ENCODE measurements around the gene CORO6. TPM values are rescaled to one million over a fixed set of nuclear protein-coding genes. Genes with fewer than 3 reads are reported as not detected.

The CORO6 gene
- polyA plus RNA-seq, 4 donors: 1.8 to 3.5 (median 3.1) TPM

DNA sequence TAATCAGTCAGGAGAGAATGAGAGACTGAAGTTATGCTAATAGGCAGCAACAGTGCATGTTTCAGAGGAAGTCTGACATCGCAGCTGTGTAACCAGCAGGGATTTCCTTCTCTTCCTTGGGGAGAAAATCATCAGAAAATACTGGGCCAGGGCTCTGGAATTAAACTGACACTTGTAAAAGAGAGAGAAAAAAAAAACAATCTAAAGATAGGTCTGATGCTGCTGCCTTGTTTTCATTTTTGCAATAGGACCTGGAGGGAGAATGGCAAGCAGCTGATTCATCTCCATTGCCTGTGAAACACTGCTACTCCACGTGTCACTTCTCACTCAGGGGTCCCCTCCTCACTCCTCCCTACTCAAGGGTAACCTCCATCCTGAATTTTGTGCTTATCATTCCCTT lies 17.7 kb upstream of the CORO6 start:
- DNase-seq (ENCODE audit: low read depth in 4 of 4, low spot score in 3 of 4): no peak

DNA sequence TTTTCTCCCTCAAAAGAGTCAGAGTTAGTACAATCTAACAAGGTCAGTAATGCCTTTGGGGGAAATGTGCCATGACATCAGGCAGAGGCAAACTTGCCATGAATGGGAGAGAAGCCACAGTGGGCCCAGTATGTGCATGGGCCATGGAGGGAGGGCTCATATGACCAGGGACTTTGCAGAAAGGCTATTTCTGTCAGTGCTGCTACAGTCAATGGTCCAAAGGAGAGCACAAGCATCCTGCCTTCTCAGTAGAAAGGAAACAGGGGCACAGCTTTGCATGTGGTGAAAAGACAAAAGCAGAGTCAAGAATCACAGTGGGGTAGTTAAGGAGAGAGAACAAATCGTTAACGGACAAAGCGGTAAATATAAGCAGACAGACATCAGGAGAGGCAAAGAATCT lies 11.2 kb upstream of the CORO6 start:
- no peak for DNase-seq (ENCODE audit: low read depth in 4 of 4, low spot score in 3 of 4)

DNA sequence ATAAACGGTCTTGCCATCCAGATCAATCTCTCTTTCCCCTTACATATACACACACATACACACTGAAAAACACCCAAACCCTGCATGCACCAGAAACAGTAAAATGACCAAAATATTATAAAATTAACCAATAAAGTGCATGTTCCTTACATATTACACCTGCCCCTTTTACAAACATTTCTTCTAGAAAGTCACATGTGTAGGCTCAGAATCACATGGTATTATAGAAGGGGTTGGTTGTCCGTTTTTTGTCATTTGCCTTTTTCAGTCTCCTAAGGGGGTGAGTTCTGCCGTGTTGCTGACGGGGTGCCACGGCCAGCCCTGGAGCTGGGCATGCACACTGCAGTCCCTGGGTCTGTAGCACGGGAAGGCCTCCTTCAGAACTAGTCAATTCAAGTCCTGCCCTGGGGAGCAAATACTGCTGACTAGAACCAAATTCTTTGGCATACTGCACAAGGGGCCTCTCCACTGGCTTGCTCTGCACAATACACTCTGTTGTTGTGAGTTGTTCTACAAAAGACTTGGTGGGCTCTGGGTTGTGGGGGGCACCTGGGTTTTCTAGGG lies 8.0 kb upstream of the CORO6 start:
- DNase-seq (ENCODE audit: low read depth in 4 of 4, low spot score in 3 of 4): no peak

DNA sequence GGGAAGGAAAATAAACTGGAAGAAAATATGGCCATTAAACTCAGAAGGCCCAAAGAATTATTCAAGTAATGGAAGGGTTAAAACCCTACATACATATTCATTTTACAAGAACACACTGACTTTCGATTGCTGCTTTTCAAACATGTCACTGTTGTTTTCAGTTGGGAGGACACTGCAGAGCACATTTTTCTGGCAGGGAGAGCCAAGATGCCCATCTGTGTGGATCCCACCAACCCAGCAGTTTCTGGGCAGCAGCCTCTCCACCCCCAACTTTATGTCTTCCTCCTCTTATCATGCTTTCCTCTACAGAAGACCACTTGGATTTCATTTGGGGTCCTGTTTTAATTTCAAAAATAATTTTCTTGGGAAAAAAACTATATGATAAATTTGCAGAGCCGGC lies 7.1 kb upstream of the CORO6 start:
- DNase-seq (ENCODE audit: low read depth in 4 of 4, low spot score in 3 of 4): no peak

DNA sequence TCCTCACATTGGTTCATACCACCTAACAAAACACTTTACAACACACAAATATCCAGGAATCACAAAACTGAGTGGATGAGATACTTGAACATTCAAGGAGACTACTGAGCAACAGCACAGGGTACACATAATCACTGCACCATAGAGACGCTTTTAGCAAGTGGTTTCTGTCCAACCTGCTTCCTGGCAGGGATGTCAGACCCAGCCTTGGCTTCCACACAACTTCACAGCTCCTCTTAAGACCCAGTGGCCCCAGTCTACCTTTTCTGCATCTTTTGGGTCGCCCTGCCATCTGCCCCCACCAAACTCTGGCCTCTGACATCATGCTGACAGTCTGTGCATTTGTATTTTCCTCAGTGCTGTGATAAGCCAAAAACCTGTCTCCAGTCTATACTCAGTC lies 5.9 kb upstream of the CORO6 start:
- DNase-seq (ENCODE audit: low read depth in 4 of 4, low spot score in 3 of 4): no peak

DNA sequence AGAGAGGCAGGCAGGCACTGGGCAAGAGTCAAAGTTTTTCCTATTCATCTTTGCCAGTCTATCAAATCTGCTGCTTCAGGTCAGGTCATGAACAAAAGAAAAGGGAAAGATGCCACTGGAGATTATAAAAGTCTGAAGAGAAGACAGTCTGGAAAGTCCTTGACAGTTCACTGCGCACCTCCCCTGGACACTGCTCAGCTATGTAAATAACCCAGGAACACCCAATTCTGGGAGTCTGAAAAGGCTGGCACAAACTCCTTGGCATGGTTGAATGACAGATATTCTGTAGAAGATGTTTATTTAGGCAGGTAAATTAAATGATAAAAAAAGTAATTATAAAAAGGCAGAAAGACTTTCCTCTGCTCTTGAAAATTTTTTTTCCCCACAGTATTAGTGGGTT lies 5.2 kb upstream of the CORO6 start:
- no peak for DNase-seq (ENCODE audit: low read depth in 4 of 4, low spot score in 3 of 4)

DNA sequence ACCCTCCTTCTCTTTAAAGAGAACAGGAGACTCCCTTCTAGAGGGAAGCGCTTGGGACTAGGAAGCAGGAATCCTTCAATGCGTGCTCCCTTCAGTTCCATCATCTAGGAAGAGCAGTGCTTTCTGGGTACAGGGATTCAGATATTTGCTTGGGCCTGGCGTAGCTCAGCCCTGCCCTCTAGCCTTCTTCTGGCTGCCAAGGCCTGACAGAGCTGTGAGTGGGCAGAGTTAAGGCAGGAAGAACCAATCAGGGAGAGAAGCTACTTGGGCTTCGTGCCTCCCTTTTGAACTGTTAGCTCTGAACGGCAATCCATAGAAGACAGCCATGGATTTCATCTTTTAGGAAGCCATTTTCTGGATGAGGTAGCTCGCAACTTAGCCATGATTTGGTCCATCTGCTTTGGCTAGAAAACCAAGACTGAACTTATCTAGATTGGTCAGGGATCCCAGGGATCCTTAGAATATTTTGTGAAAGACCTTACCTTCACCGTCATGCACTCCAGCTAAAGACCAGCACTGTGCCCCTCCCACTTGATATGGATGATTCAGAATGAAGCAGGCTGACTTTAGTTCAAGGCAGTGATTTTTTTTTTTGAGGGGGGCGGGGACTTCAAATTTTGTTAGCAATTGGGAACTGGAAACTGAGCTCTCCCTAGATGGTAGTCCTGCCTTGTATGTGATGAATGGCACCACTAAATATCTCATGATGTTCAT lies 2.5 kb upstream of the CORO6 start:
- no peak for DNase-seq (ENCODE audit: low read depth in 4 of 4, low spot score in 3 of 4)

DNA sequence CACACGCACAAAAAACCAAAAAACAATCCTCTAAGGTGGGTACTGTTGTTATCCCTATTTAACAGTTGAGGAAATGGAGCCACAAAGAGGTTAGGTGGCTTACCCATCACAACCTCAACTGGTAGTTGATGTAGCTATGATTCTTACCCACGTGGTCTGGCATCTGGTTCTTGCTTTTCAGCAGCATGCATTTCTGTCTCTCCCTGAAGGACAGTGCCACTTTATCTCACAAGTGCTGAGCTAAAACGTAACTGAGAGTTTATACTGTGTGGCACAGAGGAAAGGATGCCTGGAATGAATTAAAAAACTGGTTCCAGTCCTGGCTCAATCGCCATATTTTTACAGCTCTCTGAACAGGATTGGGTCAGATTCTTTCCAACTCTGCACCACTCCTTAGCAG lies 1.9 kb upstream of the CORO6 start:
- DNase-seq (ENCODE audit: low read depth in 4 of 4, low spot score in 3 of 4): no peak

DNA sequence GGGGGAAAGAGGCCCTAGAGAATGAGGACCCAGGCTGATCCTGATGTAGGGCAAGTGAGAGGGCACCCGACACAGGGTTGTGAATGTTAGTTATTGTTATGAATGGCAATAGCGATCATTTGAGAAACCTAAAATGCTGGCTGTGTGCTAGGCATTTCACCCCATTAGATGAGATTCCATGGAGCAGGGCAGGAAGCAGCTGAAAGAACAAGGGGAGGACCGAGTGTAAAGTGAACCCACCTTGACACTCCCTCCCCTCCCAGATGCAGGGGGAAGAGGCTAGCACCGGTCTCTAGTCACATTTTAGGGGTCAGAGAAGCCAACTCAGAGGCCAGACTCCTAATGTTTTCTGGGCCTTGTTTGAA lies 553 bp upstream of the CORO6 start:
- DNase-seq (ENCODE audit: low read depth in 4 of 4, low spot score in 3 of 4): no peak

DNA sequence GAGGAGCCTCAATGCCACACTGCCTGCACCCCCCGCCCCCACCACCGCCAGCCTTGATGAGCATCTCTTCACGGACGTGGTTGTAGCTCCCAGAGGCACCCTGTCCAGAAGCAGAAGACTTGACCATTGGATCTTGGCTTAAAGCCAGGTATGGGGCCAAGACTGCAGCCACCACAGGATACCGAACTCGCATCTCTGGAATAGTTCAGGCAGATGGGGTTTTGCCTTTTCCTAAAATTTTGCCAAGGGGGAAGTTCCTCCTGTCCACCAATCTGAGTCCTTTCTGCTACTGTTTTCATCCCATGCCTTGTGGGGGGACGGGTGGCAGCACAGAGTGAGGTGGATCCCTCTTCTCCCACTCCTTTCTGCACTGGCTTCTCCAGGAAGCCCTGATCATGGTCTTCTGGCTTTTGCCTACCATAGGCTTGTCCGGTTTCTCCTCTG lies 939 bp downstream of the CORO6 start:
- DNase-seq (ENCODE audit: low read depth in 4 of 4, low spot score in 3 of 4): no peak

DNA sequence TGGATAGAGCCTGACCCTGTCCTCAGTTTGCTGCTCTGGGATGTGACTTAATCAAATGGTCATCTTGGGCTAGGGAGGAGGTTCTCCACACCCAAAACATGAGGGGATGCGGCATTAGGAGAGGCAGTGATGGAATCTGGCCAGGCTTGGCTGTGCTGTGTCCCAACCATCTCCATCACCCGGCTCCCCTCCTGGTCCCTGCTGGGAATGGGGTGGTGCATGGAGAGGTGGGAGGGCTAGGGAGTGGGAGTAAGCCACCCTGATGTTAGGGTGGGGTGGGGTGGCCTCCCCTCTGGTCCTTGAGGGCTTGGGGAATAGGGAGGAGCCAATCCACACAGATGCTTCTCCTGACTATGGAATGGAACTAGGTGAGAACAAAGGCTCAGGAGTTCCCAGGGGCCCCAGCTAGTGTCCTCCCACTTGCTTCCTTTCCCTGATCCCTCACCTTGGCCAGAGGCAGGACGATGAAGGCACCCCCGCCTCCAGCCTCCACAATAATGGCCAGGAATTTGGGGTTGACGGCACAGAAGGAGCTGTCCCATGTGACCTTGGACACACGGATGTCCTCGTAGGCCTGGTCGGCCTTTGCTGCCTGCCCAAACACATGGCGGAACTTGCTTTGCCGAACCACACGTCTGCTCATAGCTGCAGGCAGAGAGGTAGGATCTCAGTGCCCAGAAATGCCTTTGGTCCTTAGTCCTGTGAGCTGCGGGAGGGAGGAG lies 1.8 kb downstream of the CORO6 start:
- DNase-seq (ENCODE audit: low read depth in 4 of 4, low spot score in 3 of 4): no peak

DNA sequence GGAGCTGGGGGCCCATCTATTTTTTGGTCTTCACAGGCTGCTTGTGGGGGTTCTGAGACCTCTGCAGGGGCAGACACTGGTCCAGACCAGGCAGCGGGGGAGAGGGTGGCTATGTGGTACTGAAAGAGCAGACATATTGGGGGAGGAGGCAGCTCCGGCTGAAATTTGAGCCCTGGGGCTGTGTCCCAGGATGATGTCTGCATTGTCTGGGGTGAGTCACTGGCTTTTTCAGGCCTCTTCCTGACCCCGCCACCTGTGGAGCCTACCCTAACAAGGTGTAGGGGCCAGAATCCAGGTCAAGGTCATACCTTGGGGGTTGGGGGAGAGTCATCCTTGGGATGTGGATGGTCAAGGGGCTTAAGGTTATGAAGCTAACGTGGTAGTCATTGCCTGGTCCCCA lies 2.4 kb downstream of the CORO6 start:
- no peak for DNase-seq (ENCODE audit: low read depth in 4 of 4, low spot score in 3 of 4)

DNA sequence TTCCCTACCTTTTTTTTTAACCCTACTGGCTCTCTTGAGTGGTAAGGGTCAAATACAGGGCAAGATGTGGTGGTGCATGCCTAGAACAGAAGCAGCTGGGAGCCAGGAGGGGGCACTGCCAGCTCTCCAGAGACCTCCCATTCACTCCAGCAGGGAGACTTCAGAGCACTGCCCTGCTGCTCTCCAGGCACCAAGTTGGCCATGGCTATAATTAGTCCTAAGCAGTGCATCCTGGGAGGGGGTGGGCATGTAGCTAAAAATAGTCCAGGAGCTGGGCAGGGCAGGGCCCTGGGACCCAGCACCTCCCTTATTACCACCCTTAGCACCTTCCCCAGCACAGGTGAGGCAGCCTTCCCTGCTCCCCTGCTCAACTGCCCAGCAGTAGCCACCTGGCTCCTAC lies 3.5 kb downstream of the CORO6 start:
- no peak for DNase-seq (ENCODE audit: low read depth in 4 of 4, low spot score in 3 of 4)

DNA sequence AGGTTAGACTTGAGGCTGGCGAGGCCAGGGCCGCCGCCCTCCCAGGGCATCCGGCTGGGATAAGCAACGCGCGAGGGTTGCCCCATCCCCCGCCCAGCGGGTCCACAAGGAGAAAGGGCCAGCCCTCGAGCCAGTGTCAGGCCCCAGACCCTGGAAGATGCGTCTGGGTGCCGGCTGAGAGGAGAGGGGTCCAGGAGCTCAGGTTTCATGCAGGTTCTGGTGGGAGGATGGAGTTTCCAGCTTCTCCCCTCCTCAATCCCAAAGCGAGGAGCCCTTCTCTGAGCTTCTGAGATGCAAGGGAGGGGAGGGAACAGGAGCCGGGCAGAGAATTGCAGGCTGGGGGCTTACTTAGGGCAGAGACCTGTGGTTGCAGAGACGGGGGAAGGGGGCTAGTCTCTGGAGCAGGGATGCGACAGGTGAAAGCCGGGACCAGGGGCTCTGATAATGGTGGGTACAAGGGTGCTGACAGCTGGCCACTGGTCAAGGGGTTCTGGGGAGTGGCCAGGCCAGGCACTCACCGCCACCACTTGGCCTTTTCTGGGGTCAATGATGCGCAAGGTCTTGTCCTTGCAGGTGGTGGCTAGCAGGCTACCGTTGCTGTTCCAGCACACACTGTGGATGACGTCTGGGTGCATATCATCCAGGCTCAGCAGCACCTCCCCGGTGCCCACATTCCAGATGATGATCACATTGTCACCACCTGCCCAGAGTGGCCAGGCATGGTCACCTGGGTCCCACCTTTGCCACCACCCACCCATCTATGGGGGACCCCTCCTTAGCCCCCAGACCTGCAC lies 4.2 kb downstream of the CORO6 start:
- no peak for DNase-seq (ENCODE audit: low read depth in 4 of 4, low spot score in 3 of 4)

DNA sequence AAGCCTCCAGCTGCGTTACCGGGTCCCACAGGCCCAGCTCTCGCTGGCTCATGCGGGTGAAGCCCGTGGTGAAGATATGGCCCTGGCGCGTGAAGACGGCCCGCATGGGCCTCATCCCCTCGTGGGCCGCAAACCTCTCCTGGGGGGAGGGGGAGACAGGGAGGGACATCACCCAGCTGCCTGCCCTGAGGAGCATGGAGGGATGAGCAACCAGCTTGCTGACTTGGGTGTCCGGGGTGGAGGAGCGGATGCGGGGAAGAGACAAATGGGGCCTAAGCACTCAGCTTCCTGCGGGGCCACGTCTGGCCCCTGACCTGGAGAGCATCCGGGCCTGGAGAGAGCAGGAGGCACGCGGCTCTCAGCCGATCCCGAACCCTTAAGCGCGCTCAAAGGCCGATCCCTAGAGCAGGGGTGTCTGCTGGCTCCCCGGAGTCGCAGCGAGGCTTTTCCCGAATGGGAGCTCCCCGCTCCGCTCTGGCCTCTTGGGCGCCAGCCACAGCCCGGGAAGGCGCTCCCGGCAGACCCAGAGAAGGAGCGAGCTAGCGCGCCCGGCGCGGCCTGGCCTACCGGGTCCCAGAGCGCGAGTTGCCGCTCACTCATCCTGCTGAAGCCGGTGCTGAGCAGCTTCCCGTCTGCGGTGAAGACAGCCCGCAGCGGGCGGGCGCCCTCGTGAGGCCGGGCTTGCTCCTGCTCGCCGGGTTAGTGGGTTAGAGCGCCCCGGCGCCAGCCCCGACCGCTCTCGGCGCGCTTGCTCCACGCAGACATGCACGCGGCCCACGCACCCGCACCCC lies 5.0 kb downstream of the CORO6 start:
- DNase-seq (ENCODE audit: low read depth in 4 of 4, low spot score in 3 of 4): no peak

DNA sequence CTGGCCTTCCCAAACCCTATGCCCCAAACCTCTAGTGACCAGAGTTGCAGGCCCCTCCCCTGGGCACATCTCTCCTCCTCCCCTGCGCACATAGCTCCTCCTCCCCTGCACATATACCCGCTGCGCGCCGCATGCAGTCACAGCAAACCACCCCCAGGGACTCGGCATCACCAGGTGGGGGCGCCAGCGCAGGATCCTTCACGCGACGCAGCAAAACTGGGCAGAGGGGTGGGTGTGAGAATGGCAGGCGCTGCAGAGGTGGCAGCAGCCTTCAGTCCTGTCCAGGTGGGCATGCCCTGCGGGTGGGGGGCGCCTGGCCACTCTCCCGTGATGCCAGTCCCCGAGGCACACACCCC lies 5.6 kb downstream of the CORO6 start:
- peak in 1 of 4 donors; percentile 60 for DNase-seq (ENCODE audit: low read depth in 4 of 4, low spot score in 3 of 4)

DNA sequence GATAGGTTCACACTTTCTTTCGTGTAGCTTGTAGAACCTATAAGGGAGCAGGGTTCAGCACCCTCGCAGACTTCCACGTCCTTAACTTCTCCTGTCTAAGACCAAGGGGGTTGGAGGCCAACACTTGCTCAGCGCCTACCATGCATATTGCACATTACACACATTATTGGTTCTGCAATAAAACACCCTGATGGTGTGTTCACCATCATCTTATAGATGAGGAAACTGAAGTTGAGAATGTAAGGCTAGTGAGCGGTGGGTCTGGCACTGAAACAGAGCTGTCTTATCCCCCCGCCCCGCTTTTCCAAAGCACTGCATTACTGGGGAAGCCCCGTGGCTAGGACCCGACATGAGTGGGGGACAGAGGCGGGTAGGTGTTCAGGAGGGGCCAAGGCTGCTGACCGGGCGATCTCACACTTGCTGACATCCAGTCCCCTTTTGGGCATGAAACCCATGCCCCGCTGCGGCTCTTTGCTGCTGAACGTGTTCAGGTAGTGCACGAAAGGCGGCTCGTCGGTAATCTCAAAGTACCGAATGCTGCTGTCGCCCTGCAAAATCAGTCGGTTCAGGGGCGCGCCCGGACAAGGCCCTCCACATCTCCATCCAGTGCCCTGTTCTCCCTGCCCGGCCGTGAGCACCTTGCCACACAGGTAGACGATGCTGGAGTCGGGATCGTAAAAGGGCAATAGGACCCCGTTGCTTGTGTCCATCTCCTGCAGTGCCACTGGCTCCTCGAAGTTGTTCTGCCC lies 6.2 kb downstream of the CORO6 start:
- no peak for DNase-seq (ENCODE audit: low read depth in 4 of 4, low spot score in 3 of 4)

DNA sequence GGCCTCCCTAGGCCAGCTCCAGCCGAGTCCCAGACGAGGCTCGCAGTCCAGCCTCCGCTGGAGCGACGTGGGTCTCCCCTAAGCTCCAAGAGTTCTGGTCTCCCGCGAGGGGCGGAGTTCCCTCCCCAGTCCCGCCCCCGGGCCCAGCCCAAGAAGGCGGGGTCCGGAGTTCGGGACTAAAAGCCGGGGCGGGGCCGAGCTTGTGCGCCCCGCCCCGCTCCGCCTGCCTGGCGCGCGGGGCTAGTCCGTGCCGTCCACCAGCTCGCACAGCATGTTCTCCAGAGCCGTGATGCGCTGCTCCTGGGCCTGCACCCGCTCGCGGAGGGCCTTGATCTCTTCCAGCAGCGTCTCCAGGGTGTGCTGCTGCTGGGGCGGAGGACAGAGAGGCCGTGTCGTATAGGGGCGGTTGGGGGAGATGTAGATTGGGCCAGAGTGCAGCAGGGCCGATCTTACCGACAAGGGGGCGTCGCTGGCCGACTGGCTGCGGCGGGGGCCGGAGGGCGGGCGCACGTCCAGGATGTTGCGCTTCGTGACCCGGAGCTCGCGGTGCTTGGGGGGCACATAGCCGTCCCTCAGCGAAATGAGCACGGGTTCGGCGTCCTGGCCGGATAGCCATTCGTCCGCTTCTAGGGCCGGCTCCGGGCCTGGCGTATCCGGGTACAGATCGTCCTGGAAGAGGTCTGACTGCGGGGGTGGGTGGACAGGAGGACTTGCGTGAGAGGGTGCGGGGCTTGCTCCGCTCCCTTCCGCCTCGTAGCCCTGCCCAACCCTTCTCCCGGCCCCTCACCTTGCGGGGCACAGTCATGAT lies 7.0 kb downstream of the CORO6 start:
- DNase-seq (ENCODE audit: low read depth in 4 of 4, low spot score in 3 of 4): peak in 2 of 4 donors; percentile 71 to 73

DNA sequence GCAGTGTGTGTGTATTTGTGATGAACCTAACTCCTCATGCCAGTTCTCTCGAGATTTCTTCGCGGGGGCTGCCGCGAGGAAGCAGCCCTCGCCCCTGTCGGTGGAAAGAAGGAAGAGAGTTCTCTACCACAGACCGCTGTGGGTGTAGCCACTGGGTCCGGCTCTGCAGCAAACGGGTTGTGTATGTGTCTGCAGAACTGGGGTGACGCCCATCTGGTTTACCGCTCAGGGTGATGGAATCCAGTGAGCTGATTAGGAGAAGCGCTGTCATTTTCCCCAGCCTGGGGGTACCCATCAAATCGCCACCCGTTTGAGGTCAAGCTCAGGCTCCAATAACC lies 7.7 kb downstream of the CORO6 start:
- no peak for DNase-seq (ENCODE audit: low read depth in 4 of 4, low spot score in 3 of 4)
